ENCODE results near the gene CEP57L1. TPM values are rescaled to one million over a fixed set of nuclear protein-coding genes. Genes with fewer than 3 reads are reported as not detected.
A peak's percentile ranks its signal among the peaks of the same experiment; 100 is the strongest.

Gene CEP57L1
- total RNA-seq, 1 experiment from 2014 or later, result 26.4 TPM

DNA sequence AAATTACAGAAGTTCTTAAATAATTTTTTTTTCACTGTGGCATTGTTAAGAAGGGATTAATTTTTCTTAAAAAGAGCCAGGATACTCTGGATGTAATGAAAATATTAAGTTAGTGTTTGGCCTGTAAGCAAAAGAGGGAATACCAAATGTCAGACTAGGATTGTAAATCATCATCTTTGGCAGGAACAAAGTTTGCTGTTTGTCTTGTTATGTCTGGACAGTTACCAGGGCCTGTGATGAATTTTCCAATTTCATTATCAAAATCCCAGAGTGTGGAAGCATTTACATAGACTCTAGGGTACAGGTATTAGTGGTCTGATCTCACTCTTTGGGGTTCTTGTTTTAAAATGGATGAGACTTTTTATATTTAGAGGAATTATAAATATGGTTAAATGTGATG lies 26.1 kb downstream of the CEP57L1 start:
- Histone ChIP-seq H3K79me2 (ENCODE audit: low read length) (peaks cover 14% of the 10 kb centered on the region), H3K9me2 (replicated peaks; ENCODE audit: low read length) (no peaks in the 10 kb centered on the region), H3K27ac (ENCODE audit: low read length) (no peak overlapping the region), H2AFZ (ENCODE audit: low read length) (no peak overlapping the region), H3K4me2 (ENCODE audit: low read length) (peak overlapping the region; percentile 48; the same call in 1 of the 2 replicates), H3K4me1 (ENCODE audit: insufficient read depth, low read length) (no peaks in the 10 kb centered on the region; the same call in 1 of the 2 replicates), H3K9ac (ENCODE audit: low read length) (no peak overlapping the region), H3K36me3 (ENCODE audit: low read depth, low read length) (no peaks in the 10 kb centered on the region), H4K20me1 (ENCODE audit: low read length) (no peaks in the 10 kb centered on the region), H3K4me3 (ENCODE audit: low read length) (no peak overlapping the region), H3K27me3 (ENCODE audit: low read length) (no peaks in the 10 kb centered on the region), H3F3A (ENCODE audit: low read length, unreplicated experiment) (no peaks in the 10 kb centered on the region), H3K9me3 (ENCODE audit: low read length) (no peaks in the 10 kb centered on the region)
- ChIA-PET CTCF (no interaction called here), POLR2A (ENCODE audit: unreplicated experiment) (no interaction called here)
- ATAC-seq (peak; percentile 27; the same call in 1 of the 2 replicates), DNase-seq (no peak)
- TF ChIP-seq EZH2phosphoT487 (IDR thresholded peaks at IDR 0.05; ENCODE audit: borderline replicate concordance, low read length), result no peak
- TF ChIP-seq, protein P1, sequence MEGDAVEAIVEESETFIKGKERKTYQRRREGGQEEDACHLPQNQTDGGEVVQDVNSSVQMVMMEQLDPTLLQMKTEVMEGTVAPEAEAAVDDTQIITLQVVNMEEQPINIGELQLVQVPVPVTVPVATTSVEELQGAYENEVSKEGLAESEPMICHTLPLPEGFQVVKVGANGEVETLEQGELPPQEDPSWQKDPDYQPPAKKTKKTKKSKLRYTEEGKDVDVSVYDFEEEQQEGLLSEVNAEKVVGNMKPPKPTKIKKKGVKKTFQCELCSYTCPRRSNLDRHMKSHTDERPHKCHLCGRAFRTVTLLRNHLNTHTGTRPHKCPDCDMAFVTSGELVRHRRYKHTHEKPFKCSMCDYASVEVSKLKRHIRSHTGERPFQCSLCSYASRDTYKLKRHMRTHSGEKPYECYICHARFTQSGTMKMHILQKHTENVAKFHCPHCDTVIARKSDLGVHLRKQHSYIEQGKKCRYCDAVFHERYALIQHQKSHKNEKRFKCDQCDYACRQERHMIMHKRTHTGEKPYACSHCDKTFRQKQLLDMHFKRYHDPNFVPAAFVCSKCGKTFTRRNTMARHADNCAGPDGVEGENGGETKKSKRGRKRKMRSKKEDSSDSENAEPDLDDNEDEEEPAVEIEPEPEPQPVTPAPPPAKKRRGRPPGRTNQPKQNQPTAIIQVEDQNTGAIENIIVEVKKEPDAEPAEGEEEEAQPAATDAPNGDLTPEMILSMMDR (conservative IDR thresholded peaks at IDR 0.05; ENCODE audit: low read depth, low read length), result no peak
- no peak for TF ChIP-seq EZH2 (IDR thresholded peaks at IDR 0.05; ENCODE audit: low read length, unreplicated experiment)
- BruUV-seq (replicated peaks), result no TSS peak
- intact Hi-C loops (cut with micrococcal nuclease), result no loop called here

DNA sequence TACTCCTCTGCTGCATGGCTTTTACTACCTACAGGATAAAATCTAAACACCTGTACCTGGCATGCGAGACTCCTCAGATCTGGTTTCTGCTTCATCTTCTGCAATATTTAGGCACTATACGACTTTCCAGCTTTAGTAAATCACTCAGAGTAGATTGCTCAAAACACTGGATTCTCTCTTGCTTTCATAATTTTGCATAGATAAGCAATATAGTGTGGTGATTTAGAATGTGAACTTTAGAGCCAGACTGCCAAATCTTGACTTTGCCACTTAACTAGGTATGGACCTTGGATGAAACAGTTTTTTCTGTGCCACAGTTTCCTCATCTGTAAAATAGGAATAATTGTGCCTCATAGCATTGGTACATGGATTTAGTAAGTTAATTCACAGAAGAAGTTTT lies 28.9 kb downstream of the CEP57L1 start:
- Histone ChIP-seq H3F3A (ENCODE audit: low read length, unreplicated experiment) (no peaks in the 10 kb centered on the region), H3K79me2 (ENCODE audit: low read length) (peaks cover 14% of the 10 kb centered on the region), H3K9me2 (replicated peaks; ENCODE audit: low read length) (no peaks in the 10 kb centered on the region), H3K9me3 (ENCODE audit: low read length) (no peaks in the 10 kb centered on the region), H3K27me3 (ENCODE audit: low read length) (no peaks in the 10 kb centered on the region), H3K4me3 (ENCODE audit: low read length) (no peak overlapping the region), H2AFZ (ENCODE audit: low read length) (no peak overlapping the region), H3K27ac (ENCODE audit: low read length) (no peak overlapping the region), H3K9ac (ENCODE audit: low read length) (no peak overlapping the region), H3K36me3 (ENCODE audit: low read depth, low read length) (no peaks in the 10 kb centered on the region), H3K4me1 (ENCODE audit: insufficient read depth, low read length) (no peaks in the 10 kb centered on the region; the same call in 1 of the 2 replicates), H4K20me1 (ENCODE audit: low read length) (no peaks in the 10 kb centered on the region), H3K4me2 (ENCODE audit: low read length) (no peak overlapping the region)
- TF ChIP-seq, protein P1 (conservative IDR thresholded peaks at IDR 0.05; ENCODE audit: low read depth, low read length), result no peak
- TF ChIP-seq EZH2 (IDR thresholded peaks at IDR 0.05; ENCODE audit: low read length, unreplicated experiment) (no peak), EZH2phosphoT487 (IDR thresholded peaks at IDR 0.05; ENCODE audit: borderline replicate concordance, low read length) (no peak)
- no TSS peak for BruUV-seq (replicated peaks)
- CTCF ChIA-PET, result no interaction called here
- POLR2A ChIA-PET (ENCODE audit: unreplicated experiment), result no interaction called here
- ATAC-seq (no peak), DNase-seq (no peak)
- intact Hi-C loops (cut with micrococcal nuclease), result no loop called here

DNA sequence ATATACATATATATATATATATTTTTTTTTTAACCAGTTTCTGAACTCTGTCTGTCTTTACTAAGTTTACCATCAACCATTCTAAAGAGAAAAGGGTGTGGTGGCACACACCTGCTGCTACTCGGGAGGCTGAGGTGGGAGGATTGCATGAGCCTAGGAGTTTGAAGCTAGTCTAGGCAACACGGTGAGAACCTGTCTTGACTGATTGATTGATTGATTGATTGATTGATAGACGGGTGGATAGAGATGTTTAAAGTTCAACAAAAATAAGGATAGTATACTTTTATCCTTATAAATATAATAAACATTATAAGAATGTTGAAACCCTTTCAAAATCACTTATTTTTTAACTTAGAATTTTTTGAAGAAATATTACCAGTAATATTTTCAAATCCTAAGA lies 30.2 kb downstream of the CEP57L1 start:
- Histone ChIP-seq H4K20me1 (ENCODE audit: low read length) (no peaks in the 10 kb centered on the region), H3K9me3 (ENCODE audit: low read length) (no peaks in the 10 kb centered on the region), H3F3A (ENCODE audit: low read length, unreplicated experiment) (no peaks in the 10 kb centered on the region), H3K9ac (ENCODE audit: low read length) (no peak overlapping the region), H2AFZ (ENCODE audit: low read length) (no peak overlapping the region), H3K27ac (ENCODE audit: low read length) (no peak overlapping the region), H3K4me1 (ENCODE audit: insufficient read depth, low read length) (no peaks in the 10 kb centered on the region; the same call in 1 of the 2 replicates), H3K9me2 (replicated peaks; ENCODE audit: low read length) (no peaks in the 10 kb centered on the region), H3K36me3 (ENCODE audit: low read depth, low read length) (no peaks in the 10 kb centered on the region), H3K27me3 (ENCODE audit: low read length) (no peaks in the 10 kb centered on the region), H3K4me2 (ENCODE audit: low read length) (no peak overlapping the region), H3K4me3 (ENCODE audit: low read length) (no peak overlapping the region), H3K79me2 (ENCODE audit: low read length) (peaks cover 14% of the 10 kb centered on the region)
- ChIA-PET POLR2A (ENCODE audit: unreplicated experiment) (no interaction called here), CTCF (no interaction called here)
- intact Hi-C loops (cut with micrococcal nuclease), result no loop called here
- no TSS peak for BruUV-seq (replicated peaks)
- TF ChIP-seq EZH2 (IDR thresholded peaks at IDR 0.05; ENCODE audit: low read length, unreplicated experiment) (no peak), EZH2phosphoT487 (IDR thresholded peaks at IDR 0.05; ENCODE audit: borderline replicate concordance, low read length) (no peak)
- TF ChIP-seq, protein P1 (conservative IDR thresholded peaks at IDR 0.05; ENCODE audit: low read depth, low read length), result no peak
- no peak for ATAC-seq
- no peak for DNase-seq
